Measurements from ENCODE around the gene TRAM2. TPM values are rescaled to one million over a fixed set of nuclear protein-coding genes. Genes with fewer than 3 reads are reported as not detected.

TRAM2 gene
- total and polyA plus RNA-seq, 9 of the 15 experiments (the other 6 are each of a cell fraction or from before 2014, with no cell fraction given), result 2.6 to 13.3 (median 8.9) TPM

GRCh38 chr6:52576392-52577021 is 353 bp downstream of the TRAM2 start (continued):
- TF ChIP-seq ZNF407 (IDR thresholded peaks at IDR 0.05; ENCODE audit: low read depth), result no peak
- TF ChIP-seq CCNT2 (IDR thresholded peaks at IDR 0.05; ENCODE audit: borderline replicate concordance, extremely low read depth, insufficient read length, low read depth, low read length), result peak; percentile 58
- TF ChIP-seq NBN (IDR thresholded peaks at IDR 0.05; ENCODE audit: low read depth), result 0 out of 2 replicates have a peak, but pooled peaks have one; percentile 49
- TF ChIP-seq GATA2 (CRISPR knock-in tag; IDR thresholded peaks at IDR 0.05), result no peak
- no peak for TF ChIP-seq PPARD (CRISPR knock-in tag; IDR thresholded peaks at IDR 0.05)
- no peak for TF ChIP-seq SP2 (IDR thresholded peaks at IDR 0.05; ENCODE audit: extremely low read depth, low read depth, low read length, poor library complexity, severe bottlenecking)
- peak; percentile 9; the same call in 1 of the 2 replicates for TF ChIP-seq SOX6 (IDR thresholded peaks at IDR 0.05)
- no peak for TF ChIP-seq JUN (IDR thresholded peaks at IDR 0.05; ENCODE audit: borderline replicate concordance, low read depth, low read length)
- TF ChIP-seq JUN (CRISPR knock-in tag; IDR thresholded peaks at IDR 0.05; ENCODE audit: borderline replicate concordance), result no peak
- no peak for TF ChIP-seq ELF1 (tag; IDR thresholded peaks at IDR 0.05)
- no peak for TF ChIP-seq BDP1 (IDR thresholded peaks at IDR 0.05; ENCODE audit: insufficient read depth, insufficient read length)
- no peak for TF ChIP-seq OTX1 (CRISPR knock-in tag; IDR thresholded peaks at IDR 0.05)
- TF ChIP-seq DDX20 (tag; IDR thresholded peaks at IDR 0.05; ENCODE audit: low read depth), result no peak
- peak; percentile 68 for TF ChIP-seq KLF13 (tag; IDR thresholded peaks at IDR 0.05; ENCODE audit: borderline replicate concordance, low read depth)
- TF ChIP-seq MYBL2 (IDR thresholded peaks at IDR 0.05; ENCODE audit: low read depth), result no peak
- no peak for TF ChIP-seq MYBL2 (CRISPR knock-in tag; IDR thresholded peaks at IDR 0.05; ENCODE audit: borderline replicate concordance)
- no peak for TF ChIP-seq SAFB2 (IDR thresholded peaks at IDR 0.05; ENCODE audit: borderline replicate concordance, low read depth, low read length, severe bottlenecking)
- no peak for TF ChIP-seq NR2C2 (CRISPR knock-in tag; IDR thresholded peaks at IDR 0.05)
- no peak for TF ChIP-seq NR2C2 (tag; IDR thresholded peaks at IDR 0.05)
- TF ChIP-seq CEBPB (tag; IDR thresholded peaks at IDR 0.05), result peak; percentile 88
- TF ChIP-seq ZNF764 (CRISPR knock-in tag; IDR thresholded peaks at IDR 0.05; ENCODE audit: low read depth), result no peak
- TF ChIP-seq CBX3 (IDR thresholded peaks at IDR 0.05; ENCODE audit: borderline replicate concordance in 1 of 2, low read length in 2 of 2), result peak in 1 of 2 experiments; percentile 83; a peak in 2 of 3 replicates
